ENCODE results near the gene GTSE1.

- no peak for TF ChIP-seq CTCF (conservative IDR thresholded peaks at IDR 0.05)
- no peak for TF ChIP-seq EZH2 (IDR thresholded peaks at IDR 0.05; ENCODE audit: low read depth)
These were observed 3.8 kb downstream of the GTSE1 start for GRCh38 chr22:46300491-46300890.
